ENCODE measurements around the gene GTPBP4.

DNA sequence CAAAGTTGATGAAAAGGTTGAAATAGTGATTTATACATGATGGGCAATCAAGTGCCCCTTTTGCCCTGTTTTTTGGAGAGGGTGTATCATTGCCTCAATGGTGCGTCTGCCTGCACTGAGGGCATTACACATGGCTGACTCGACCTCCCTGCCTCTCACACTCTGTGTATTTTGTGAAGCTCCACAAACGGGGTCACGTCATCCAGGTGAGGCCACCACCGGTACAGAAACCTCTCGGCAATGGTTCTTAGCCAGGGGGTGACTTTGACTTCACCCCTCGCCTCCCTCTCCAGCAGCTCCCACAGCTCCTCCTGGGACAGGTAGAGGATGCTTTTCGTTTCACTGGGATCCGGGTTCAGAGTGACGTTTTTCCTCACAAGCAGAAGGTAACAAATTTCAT is 31.1 kb downstream of the GTPBP4 start:
- TF ChIP-seq, protein P1, sequence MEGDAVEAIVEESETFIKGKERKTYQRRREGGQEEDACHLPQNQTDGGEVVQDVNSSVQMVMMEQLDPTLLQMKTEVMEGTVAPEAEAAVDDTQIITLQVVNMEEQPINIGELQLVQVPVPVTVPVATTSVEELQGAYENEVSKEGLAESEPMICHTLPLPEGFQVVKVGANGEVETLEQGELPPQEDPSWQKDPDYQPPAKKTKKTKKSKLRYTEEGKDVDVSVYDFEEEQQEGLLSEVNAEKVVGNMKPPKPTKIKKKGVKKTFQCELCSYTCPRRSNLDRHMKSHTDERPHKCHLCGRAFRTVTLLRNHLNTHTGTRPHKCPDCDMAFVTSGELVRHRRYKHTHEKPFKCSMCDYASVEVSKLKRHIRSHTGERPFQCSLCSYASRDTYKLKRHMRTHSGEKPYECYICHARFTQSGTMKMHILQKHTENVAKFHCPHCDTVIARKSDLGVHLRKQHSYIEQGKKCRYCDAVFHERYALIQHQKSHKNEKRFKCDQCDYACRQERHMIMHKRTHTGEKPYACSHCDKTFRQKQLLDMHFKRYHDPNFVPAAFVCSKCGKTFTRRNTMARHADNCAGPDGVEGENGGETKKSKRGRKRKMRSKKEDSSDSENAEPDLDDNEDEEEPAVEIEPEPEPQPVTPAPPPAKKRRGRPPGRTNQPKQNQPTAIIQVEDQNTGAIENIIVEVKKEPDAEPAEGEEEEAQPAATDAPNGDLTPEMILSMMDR (IDR thresholded peaks at IDR 0.05; ENCODE audit: low read length), result no peak
- TF ChIP-seq EZH2 (IDR thresholded peaks at IDR 0.05; ENCODE audit: borderline replicate concordance, low read length), result no peak
